ENCODE data around the gene MAPRE2.

MAPRE2 gene

GRCh38 chr18:35159782-35160181 is 118.6 kb downstream of the MAPRE2 start:
- no peak for DNase-seq (ENCODE audit: low read depth)
- H3K4me3 ChIP-seq (ENCODE audit: low read length): no peak overlapping the region
- TF ChIP-seq CTCF (conservative IDR thresholded peaks at IDR 0.05; ENCODE audit: low read depth, low read length): no peak

GRCh38 chr18:35161485-35161884 is 120.3 kb downstream of the MAPRE2 start:
- TF ChIP-seq CTCF (conservative IDR thresholded peaks at IDR 0.05; ENCODE audit: low read depth, low read length): no peak
- H3K4me3 ChIP-seq (ENCODE audit: low read length): no peak overlapping the region
- no peak for DNase-seq (ENCODE audit: low read depth)

- no peak overlapping the region for H3K4me3 ChIP-seq (ENCODE audit: low read length)
- no peak for DNase-seq (ENCODE audit: low read depth)
- no peak for TF ChIP-seq CTCF (conservative IDR thresholded peaks at IDR 0.05; ENCODE audit: low read depth, low read length)
These were observed 120.7 kb downstream of the MAPRE2 start for GRCh38 chr18:35161934-35162333.

- no peak for DNase-seq (ENCODE audit: low read depth)
These were observed 121.9 kb downstream of the MAPRE2 start for GRCh38 chr18:35163014-35163539.

GRCh38 chr18:35163721-35164120 is 122.5 kb downstream of the MAPRE2 start:
- TF ChIP-seq CTCF (conservative IDR thresholded peaks at IDR 0.05; ENCODE audit: low read depth, low read length): no peak
- DNase-seq (ENCODE audit: low read depth): no peak
- H3K4me3 ChIP-seq (ENCODE audit: low read length): no peak overlapping the region

More at GRCh38 chr18:35163014-35163539, 121.9 kb downstream of the MAPRE2 start:
- H3K4me3 ChIP-seq (ENCODE audit: low read length): no peak overlapping the region
- TF ChIP-seq CTCF (conservative IDR thresholded peaks at IDR 0.05; ENCODE audit: low read depth, low read length): no peak

- H3K4me3 ChIP-seq (ENCODE audit: low read length): no peak overlapping the region
- DNase-seq (ENCODE audit: low read depth): no peak
- no peak for TF ChIP-seq CTCF (conservative IDR thresholded peaks at IDR 0.05; ENCODE audit: low read depth, low read length)
These were observed 122.9 kb downstream of the MAPRE2 start for GRCh38 chr18:35164133-35164532.

GRCh38 chr18:35167332-35167731 is 126.1 kb downstream of the MAPRE2 start:
- no peak overlapping the region for H3K4me3 ChIP-seq (ENCODE audit: low read length)
- no peak for DNase-seq (ENCODE audit: low read depth)

More at GRCh38 chr18:35167332-35167731, 126.1 kb downstream of the MAPRE2 start:
- no peak for TF ChIP-seq CTCF (conservative IDR thresholded peaks at IDR 0.05; ENCODE audit: low read depth, low read length)

Measured in retinal pigment epithelial cell (primary cell).